Cardiac septum (tissue), 1 donor: ENCODE data around the gene IDH3A. TPM values are rescaled to one million over a fixed set of nuclear protein-coding genes. Genes with fewer than 3 reads are reported as not detected.
"Not testable (repeated sequence)": the region's sequence is repeated elsewhere in the genome, so short reads cannot be mapped to it uniquely, and the experiment has no call there.

Experiments used
- DNase-seq: peaks from one replicate; pipeline ENCODE4 v3.0.0-alpha.2; 2020; ENCODE audit warnings: low spot score
- intact Hi-C: fragments of 100-400 bp; cut with DNase I; formaldehyde crosslinking; loops from one replicate; pipeline ENCODE4 v1.14.0; 2022
- total RNA-seq: library from RNA; stranded (reverse); fragmentation: NEBNext Ultra II Directional; extraction: Animal tissue kit (Norgen Biotek cat#: 25700); gene quantifications from one replicate; pipeline ENCODE4 v1.2.1, GENCODE V29; 2021
- donor health status: DM: no; HTN: no; CAD: no.

The IDH3A gene
- total RNA-seq, 1 donor from 2014 or later, result 370 TPM

- no peak for DNase-seq
- intact Hi-C loops, result no loop called here
These were observed 23.9 kb upstream of the IDH3A start for GRCh38 chr15:78125267-78125666.

- no peak for DNase-seq
- intact Hi-C loops, result no loop called here
These were observed 21.3 kb upstream of the IDH3A start for GRCh38 chr15:78127882-78128281.

- no peak for DNase-seq
- intact Hi-C loops, result no loop called here
These were observed 19.9 kb upstream of the IDH3A start for GRCh38 chr15:78129077-78129750.

GRCh38 chr15:78129751-78130287 is 19.3 kb upstream of the IDH3A start:
- intact Hi-C loops, result loop anchor here (5.0 kb wide), 1 partner anchor 42 kb away; no protein-coding TSS in a partner anchor
- no peak for DNase-seq

- intact Hi-C loops, result loop anchor here (5.0 kb wide), 1 partner anchor 42 kb away; no protein-coding TSS in a partner anchor
- peak; percentile 70 for DNase-seq
These were observed 18.5 kb upstream of the IDH3A start for GRCh38 chr15:78130466-78131294.

- DNase-seq, result peak; percentile 88
- intact Hi-C loops, result loop anchor here (5.0 kb wide), 1 partner anchor 41 kb away; no protein-coding TSS in a partner anchor
These were observed 17.7 kb upstream of the IDH3A start, which contains the start of gene CIB2 for GRCh38 chr15:78131295-78132061. Gene CIB2 (minus strand): TSS chr15:78131445. CDS start chr15:78131215, 230 bp downstream.

- intact Hi-C loops, result loop anchor here (5.0 kb wide), 1 partner anchor 38 kb away; no protein-coding TSS in a partner anchor
- DNase-seq, result no peak
These were observed 15.4 kb upstream of the IDH3A start for GRCh38 chr15:78133801-78134200.

- no peak for DNase-seq
- intact Hi-C loops, result no loop called here
These were observed 9.6 kb upstream of the IDH3A start for GRCh38 chr15:78139578-78139977.

GRCh38 chr15:78140292-78140691 is 8.9 kb upstream of the IDH3A start:
- no peak for DNase-seq
- intact Hi-C loops, result no loop called here

- intact Hi-C loops, result no loop called here
- no peak for DNase-seq
These were observed 6.8 kb upstream of the IDH3A start for GRCh38 chr15:78142332-78142731.

- intact Hi-C loops, result loop anchor here (5.0 kb wide), 1 partner anchor 291 kb away; the partner anchor contains the start of gene IREB2
- DNase-seq, result no peak
These were observed 2.6 kb upstream of the IDH3A start for GRCh38 chr15:78146425-78147154.

- DNase-seq, result peak; percentile 82
- intact Hi-C loops, result loop anchor here (5.0 kb wide), 1 partner anchor 290 kb away; the partner anchor contains the start of gene IREB2
These were observed 1.6 kb upstream of the IDH3A start for GRCh38 chr15:78147566-78147965.

- no peak for DNase-seq
- intact Hi-C loops, result loop anchor here (5.0 kb wide), 1 partner anchor 289 kb away; the partner anchor contains the start of gene IREB2
These were observed 632 bp upstream of the IDH3A start for GRCh38 chr15:78148392-78149067.

- DNase-seq, result no peak
- intact Hi-C loops, result loop anchor here (5.0 kb wide), 1 partner anchor 287 kb away; the partner anchor contains the start of gene IREB2
These were observed 916 bp downstream of the IDH3A start for GRCh38 chr15:78149805-78150751.

- intact Hi-C loops, DNase-seq: not testable (repeated sequence)
These were observed 1.9 kb downstream of the IDH3A start for GRCh38 chr15:78151075-78151474.

- intact Hi-C loops, result no loop called here
- DNase-seq, result no peak
These were observed 5.8 kb downstream of the IDH3A start for GRCh38 chr15:78154955-78155354.

GRCh38 chr15:78155355-78155939 is 6.3 kb downstream of the IDH3A start:
- DNase-seq, result no peak
- intact Hi-C loops, result no loop called here
